Thyroid gland (tissue), 4 donors: Measurements from ENCODE around the gene MGLL.

Source experiments
- POLR2A ChIP-seq, 2 donors: fragments of 450-650 bp; IDR thresholded peaks; one replicate each; pipeline ENCODE4 v1.6.1; 2017; ENCODE audit warnings: antibody characterized with exemption in 2 of 2, mild to moderate bottlenecking in 2 of 2, moderate library complexity in 1 of 2
- TF ChIP-seq, protein P1 (sequence below), 6 experiments: fragments of 200-600 bp in 3 of 6; fragments of 450-650 bp in 3 of 6; sonication (generic) in 3 of 6; IDR thresholded peaks; one replicate each; pipeline ENCODE4 v1.5.1; 2016 to 2019; ENCODE audit warnings: antibody characterized with exemption in 6 of 6, mild to moderate bottlenecking in 2 of 6, inconsistent platforms in 1 of 6, moderate library complexity in 1 of 6

GRCh38 chr3:127712461-127712860 is 109.9 kb downstream of the MGLL start:
- TF ChIP-seq POLR2A (IDR thresholded peaks at IDR 0.05), result no peak
- TF ChIP-seq, protein P1, sequence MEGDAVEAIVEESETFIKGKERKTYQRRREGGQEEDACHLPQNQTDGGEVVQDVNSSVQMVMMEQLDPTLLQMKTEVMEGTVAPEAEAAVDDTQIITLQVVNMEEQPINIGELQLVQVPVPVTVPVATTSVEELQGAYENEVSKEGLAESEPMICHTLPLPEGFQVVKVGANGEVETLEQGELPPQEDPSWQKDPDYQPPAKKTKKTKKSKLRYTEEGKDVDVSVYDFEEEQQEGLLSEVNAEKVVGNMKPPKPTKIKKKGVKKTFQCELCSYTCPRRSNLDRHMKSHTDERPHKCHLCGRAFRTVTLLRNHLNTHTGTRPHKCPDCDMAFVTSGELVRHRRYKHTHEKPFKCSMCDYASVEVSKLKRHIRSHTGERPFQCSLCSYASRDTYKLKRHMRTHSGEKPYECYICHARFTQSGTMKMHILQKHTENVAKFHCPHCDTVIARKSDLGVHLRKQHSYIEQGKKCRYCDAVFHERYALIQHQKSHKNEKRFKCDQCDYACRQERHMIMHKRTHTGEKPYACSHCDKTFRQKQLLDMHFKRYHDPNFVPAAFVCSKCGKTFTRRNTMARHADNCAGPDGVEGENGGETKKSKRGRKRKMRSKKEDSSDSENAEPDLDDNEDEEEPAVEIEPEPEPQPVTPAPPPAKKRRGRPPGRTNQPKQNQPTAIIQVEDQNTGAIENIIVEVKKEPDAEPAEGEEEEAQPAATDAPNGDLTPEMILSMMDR (IDR thresholded peaks at IDR 0.05), result no peak
